Liver (tissue), 3 donors: Measurements from ENCODE around the gene TOMM7.

Experiments
- TAF1 ChIP-seq: conservative IDR thresholded peaks from 2 replicates; pipeline ENCODE4 v1.6.1; 2016; ENCODE audit warnings: antibody characterized with exemption, mild to moderate bottlenecking
- TF ChIP-seq, protein P1 (sequence below): fragments of 150-350 bp; IDR thresholded peaks from 2 replicates; pipeline ENCODE4 v1.5.1; 2017; ENCODE audit warnings: improper control_type of control experiment, low read depth, low read length; ENCODE audit not compliant: missing input control
- TF ChIP-seq, protein P2 (sequence below): IDR thresholded peaks from 2 replicates; pipeline ENCODE4 v1.6.1; 2016; ENCODE audit warnings: antibody characterized with exemption
- donor health status: healthy.
- donor health status: healthy.

DNA sequence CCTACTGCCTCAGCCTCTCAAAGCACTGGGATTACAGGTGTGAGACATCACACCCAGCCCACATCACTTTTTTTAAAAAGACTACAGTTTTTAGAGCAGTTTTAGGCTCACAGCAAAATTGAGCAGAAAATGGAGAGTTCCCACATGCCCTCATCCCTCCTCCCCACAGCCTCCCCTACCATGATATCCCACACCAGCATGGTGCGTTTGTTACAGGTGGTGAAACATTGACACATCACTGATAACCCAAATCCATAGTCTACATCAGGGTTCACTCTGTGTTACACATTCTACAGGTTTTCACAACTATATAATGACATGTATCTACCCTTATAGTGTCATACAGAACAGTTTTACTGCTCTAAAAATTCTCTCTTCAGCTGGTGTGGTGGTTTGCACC is 24.3 kb upstream of the TOMM7 start:
- TF ChIP-seq, protein P1, sequence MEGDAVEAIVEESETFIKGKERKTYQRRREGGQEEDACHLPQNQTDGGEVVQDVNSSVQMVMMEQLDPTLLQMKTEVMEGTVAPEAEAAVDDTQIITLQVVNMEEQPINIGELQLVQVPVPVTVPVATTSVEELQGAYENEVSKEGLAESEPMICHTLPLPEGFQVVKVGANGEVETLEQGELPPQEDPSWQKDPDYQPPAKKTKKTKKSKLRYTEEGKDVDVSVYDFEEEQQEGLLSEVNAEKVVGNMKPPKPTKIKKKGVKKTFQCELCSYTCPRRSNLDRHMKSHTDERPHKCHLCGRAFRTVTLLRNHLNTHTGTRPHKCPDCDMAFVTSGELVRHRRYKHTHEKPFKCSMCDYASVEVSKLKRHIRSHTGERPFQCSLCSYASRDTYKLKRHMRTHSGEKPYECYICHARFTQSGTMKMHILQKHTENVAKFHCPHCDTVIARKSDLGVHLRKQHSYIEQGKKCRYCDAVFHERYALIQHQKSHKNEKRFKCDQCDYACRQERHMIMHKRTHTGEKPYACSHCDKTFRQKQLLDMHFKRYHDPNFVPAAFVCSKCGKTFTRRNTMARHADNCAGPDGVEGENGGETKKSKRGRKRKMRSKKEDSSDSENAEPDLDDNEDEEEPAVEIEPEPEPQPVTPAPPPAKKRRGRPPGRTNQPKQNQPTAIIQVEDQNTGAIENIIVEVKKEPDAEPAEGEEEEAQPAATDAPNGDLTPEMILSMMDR = no peak
- TF ChIP-seq, protein P2, sequence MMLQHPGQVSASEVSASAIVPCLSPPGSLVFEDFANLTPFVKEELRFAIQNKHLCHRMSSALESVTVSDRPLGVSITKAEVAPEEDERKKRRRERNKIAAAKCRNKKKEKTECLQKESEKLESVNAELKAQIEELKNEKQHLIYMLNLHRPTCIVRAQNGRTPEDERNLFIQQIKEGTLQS = no peak
- no peak for TF ChIP-seq TAF1
